Activated naive CD8-positive, alpha-beta T cell treated with anti-CD3 and anti-CD28 coated beads, Interleukin-2, amount 10 ng/mL, durations not matched to agents 7 days and 5 days (primary cell): ENCODE results near the gene ERGIC3. TPM values are rescaled to one million over a fixed set of nuclear protein-coding genes. Genes with fewer than 3 reads are reported as not detected.

Experiments used
- ATAC-seq: fragments of 150-1000 bp; cut with Tn5 transposase; one replicate; pipeline ENCODE4 v1.10.0; 2021; ENCODE audit warnings: low read depth, moderate library complexity
- POLR2A ChIA-PET: fragments of 350-600 bp; sonication (Branson Sonifier 250); formaldehyde crosslinking; loops from one replicate; lab custom pipeline; 2021; ENCODE audit warnings: antibody characterized with exemption; lab: Charles Lee
- DNase-seq: peaks from one replicate; pipeline ENCODE4 v3.0.0; 2021
- H3K27ac Mint-ChIP-seq: one replicate; pipeline ENCODE4 v1.8.0; 2022; ENCODE audit warnings: mild to moderate bottlenecking, mixed read lengths
- H3K27me3 Mint-ChIP-seq: one replicate; pipeline ENCODE4 v1.8.0; 2022; ENCODE audit warnings: mild to moderate bottlenecking, moderate library complexity, mixed read lengths
- H3K36me3 Mint-ChIP-seq: one replicate; pipeline ENCODE4 v1.8.0; 2021; ENCODE audit warnings: mild to moderate bottlenecking, mixed read lengths
- H3K4me1 Mint-ChIP-seq: one replicate; pipeline ENCODE4 v1.8.0; 2021; ENCODE audit warnings: mixed read lengths
- H3K4me3 Mint-ChIP-seq: one replicate; pipeline ENCODE4 v1.8.0; 2022; ENCODE audit warnings: mild to moderate bottlenecking, moderate library complexity, mixed read lengths
- H3K9me3 Mint-ChIP-seq: one replicate; pipeline ENCODE4 v1.8.0; 2021; ENCODE audit warnings: mixed read lengths
- total RNA-seq, 2 experiments: library from RNA; stranded (reverse); gene quantifications; one replicate each; pipeline ENCODE4 v1.2.3, GENCODE V29; 2021

Gene ERGIC3
- total RNA-seq, 2 experiments from 2014 or later: 123 to 125 TPM

DNA sequence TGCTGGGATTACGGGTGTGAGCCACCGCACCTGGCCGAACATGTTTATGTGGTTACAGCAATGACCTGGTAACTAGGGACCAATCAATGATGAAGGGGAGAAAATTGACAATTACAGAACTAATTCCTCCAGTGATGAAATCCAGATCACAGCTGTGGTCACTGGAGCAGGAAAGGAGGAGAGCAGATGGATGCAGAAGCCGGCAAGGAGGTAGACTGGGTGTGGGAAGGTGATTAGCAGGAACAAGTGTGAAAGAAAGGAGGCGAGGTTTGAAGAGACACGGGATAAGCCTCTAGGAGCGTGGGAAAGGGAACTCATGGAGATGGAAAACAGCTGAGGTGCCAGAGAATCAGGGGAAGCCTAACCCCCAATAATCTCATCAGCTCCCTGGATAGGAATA is 56.6 kb downstream of the ERGIC3 start:
- DNase-seq: no peak
- POLR2A ChIA-PET: interaction anchor here (0.8 kb wide), 1 partner anchor 14 kb away, joined by 3 read pairs; no protein-coding TSS in a partner anchor
- H3K9me3 Mint-ChIP-seq: no peaks in the 10 kb centered on the region
- H3K4me3 Mint-ChIP-seq: no peak overlapping the region
- H3K36me3 Mint-ChIP-seq: no peaks in the 10 kb centered on the region
- no peak overlapping the region for H3K27ac Mint-ChIP-seq
- H3K4me1 Mint-ChIP-seq: peaks cover 7% of the 10 kb centered on the region
- ATAC-seq: no peak
- peaks cover 43% of the 10 kb centered on the region for H3K27me3 Mint-ChIP-seq

DNA sequence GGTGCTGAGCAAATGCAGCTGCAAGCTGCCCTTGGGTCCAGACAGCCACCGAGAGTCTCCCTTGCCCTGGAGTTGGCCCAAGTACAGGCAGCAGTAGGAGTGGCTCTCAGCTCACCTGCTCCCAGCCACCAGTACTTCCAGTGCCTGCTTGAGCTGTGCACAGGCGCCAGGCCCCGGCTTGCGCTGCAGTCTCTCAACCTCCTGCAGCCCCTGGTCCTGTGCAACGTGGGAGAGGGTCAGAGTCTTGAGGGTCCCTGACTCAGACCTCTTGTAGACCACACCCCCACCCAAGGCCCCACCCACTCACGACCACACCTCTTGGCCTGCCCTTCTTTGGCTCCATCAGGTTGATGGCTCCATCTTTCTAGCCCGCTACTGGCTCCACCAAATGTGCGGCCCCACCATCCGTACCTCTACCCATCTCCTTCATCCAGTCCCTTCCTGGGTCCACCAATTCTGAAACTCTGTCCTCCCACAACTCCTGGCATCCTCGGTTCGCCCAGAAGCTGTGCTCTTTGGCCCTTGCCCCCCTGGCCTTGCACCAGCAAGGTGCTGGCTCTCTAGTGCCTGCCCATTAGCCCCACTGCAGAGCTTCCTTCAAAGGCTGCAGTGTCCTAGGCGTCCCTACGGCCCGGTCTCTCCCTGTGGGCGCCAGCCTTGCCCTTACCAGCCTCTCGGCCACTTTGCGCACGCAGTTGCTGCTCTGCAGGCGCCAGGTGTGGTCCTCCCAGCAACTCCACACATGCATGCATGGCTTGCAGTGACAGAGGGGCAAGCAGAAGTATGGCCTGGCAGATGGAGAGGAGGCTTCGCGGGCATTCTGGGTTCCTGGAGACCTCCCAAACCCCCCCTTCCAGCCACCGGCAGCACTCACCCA is 57.3 kb downstream of the ERGIC3 start:
- ATAC-seq: no peak
- Mint-ChIP-seq H3K9me3 (no peaks in the 10 kb centered on the region), H3K36me3 (no peaks in the 10 kb centered on the region), H3K4me1 (peaks cover 7% of the 10 kb centered on the region), H3K27me3 (peaks cover 43% of the 10 kb centered on the region), H3K4me3 (no peak overlapping the region), H3K27ac (no peak overlapping the region)
- no peak for DNase-seq
- POLR2A ChIA-PET: interaction anchor here (0.8 kb wide), 1 partner anchor 15 kb away, joined by 3 read pairs; no protein-coding TSS in a partner anchor

DNA sequence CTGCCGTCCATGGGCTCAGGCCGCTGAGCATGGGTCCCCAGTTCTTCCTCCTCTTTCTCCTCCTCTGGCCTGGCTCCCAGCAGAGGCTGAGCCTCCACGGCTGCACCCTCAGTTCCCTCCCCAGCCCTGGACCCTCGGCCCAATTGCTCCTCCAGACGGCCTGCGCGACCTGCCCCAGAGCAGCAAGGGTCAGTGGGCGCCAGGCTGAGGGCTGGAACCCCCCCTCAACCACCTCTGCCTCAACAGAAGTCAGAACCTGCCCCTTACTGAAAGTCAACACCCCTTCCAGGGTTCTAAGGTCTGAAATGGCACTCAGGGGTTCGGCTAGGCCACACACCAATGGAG is 57.9 kb downstream of the ERGIC3 start:
- Mint-ChIP-seq H3K27ac (no peak overlapping the region), H3K4me3 (peak overlapping the region; percentile 12), H3K36me3 (no peaks in the 10 kb centered on the region), H3K27me3 (peaks cover 41% of the 10 kb centered on the region), H3K4me1 (peaks cover 7% of the 10 kb centered on the region), H3K9me3 (no peaks in the 10 kb centered on the region)
- DNase-seq (no peak), ATAC-seq (no peak)
- POLR2A ChIA-PET: no interaction called here

DNA sequence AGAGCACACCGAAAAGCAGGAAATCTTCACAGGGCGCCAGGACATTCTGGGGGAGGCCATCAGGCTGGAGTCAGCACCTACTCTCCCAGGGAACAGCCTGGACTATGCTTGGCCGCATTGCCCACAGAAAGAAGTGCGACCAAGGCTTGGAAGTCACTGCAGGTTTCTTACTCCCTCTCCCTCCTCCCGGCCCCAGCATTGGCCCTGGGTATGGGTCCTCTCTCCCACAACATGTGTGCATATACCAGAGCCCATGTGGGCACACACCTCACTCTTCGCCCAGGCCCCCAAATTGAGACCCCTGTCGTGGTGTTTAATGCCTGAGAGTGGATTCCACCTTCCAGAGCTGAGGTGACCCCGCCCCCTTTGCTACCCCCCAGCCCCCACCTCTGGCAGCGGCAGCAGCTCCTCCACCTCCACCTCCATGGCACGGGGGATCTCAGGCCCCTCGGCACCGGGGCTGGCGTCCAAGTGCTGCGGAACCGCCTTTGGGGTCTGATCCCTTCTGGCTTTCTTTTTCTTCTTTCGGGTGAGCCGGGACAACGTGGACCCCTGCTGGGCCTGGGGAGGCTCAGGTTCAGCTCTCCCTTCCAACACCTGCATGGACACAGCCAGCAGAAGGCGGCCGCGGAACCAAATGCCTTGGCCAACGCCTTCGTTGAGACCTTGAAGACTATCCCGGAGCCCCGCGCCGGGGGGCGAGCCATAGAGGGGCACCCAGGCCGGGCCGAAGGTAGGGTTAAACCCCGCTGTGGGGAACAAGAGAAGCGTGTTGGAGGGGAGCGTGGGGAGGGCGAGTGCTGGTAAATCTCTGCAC is 58.5 kb downstream of the ERGIC3 start:
- DNase-seq (no peak), ATAC-seq (no peak)
- H3K27ac Mint-ChIP-seq: peak overlapping the region; percentile 8
- peaks cover 41% of the 10 kb centered on the region for H3K27me3 Mint-ChIP-seq
- no peaks in the 10 kb centered on the region for H3K9me3 Mint-ChIP-seq
- peak overlapping the region; percentile 79 for H3K4me3 Mint-ChIP-seq
- peaks cover 7% of the 10 kb centered on the region for H3K4me1 Mint-ChIP-seq
- POLR2A ChIA-PET: interaction anchor here (1.2 to 2.0 kb wide), 3 partner anchors 61 to 99 kb away, joined by 3 to 6 read pairs (median 6); partner anchors contain the start of genes CPNE1, NFS1, RBM12 and ROMO1
- no peaks in the 10 kb centered on the region for H3K36me3 Mint-ChIP-seq

DNA sequence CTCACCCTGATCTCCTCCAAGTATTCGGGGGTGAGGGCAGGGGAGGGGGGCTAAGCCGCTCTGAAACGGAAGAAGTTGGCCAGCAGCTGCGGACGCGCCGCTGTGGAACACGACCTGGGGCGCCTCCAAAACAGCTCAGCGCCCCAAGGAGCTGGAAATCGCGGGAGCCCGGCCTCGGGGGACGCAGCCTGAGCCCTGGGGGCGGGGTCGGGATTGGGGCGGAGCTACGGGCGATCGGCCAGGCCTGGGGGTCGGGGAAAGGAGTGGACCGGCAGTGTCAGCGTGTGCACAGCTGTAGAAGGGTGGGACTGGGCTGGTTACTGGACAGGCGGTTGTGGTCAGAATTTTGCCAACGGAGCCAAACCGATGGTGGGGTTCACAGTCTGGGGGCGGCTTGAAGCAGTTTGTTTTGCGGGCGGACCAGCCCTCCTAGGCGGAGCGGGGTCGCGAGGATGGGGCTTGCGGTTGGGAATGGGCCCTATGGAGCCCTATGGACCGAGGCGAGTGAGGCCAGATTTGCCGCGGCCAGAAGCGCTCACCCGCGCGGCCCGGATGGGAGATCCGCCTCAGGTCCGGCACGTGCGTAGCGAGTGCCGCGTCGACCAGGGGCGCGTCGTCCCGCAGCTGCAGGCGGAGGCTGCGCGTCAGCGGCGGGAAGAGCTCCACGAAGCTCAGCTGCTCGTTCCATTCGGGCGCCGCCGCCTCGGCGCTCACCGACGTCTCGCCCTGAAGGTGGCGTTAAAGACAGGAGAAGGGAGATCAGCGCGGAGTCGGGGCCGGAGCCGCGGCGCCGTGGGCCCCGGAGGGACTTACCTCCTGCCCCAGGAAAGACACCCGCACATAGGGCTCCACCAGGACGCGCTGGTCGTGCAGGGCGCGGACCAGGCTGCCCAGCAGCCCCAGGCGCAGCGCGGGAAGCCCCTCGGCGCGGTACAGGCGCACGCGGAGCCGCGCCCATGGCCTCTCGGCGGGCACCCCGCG is 59.4 kb downstream of the ERGIC3 start:
- POLR2A ChIA-PET: interaction anchor here (0.9 to 2.0 kb wide), 6 partner anchors 15 to 353 kb away, joined by 3 to 6 read pairs (median 6); partner anchors contain the start of genes CPNE1, NFS1, RBM12 and ROMO1
- H3K4me3 Mint-ChIP-seq: peak overlapping the region; percentile 79
- peak; percentile 82 for DNase-seq
- no peaks in the 10 kb centered on the region for H3K9me3 Mint-ChIP-seq
- H3K4me1 Mint-ChIP-seq: peaks cover 7% of the 10 kb centered on the region
- H3K36me3 Mint-ChIP-seq: no peaks in the 10 kb centered on the region
- peak overlapping the region; percentile 8 for H3K27ac Mint-ChIP-seq
- H3K27me3 Mint-ChIP-seq: peaks cover 41% of the 10 kb centered on the region
- ATAC-seq: peak; percentile 90

DNA sequence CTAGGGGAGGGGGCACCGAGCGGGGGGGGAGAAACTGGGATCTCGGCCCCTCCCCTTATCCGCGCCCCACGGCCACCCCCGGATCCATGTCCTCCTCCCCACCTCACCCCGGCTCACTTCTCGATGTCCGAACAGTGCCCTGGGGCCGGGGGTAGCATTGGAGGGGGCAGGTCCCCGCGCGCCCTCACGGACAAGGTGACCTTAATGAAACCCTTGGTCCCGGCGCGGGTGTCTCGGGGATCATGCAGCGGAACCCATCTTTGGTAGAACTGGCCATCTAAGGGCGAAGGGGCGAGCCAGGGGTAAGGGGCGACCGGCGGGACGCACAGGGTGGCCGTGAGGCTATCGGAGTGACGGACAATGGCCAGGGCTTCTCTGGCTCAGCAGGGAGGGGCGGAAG is 60.1 kb downstream of the ERGIC3 start:
- Mint-ChIP-seq H3K4me3 (peak overlapping the region; percentile 79), H3K36me3 (peaks cover 2% of the 10 kb centered on the region), H3K4me1 (peaks cover 9% of the 10 kb centered on the region), H3K9me3 (no peaks in the 10 kb centered on the region), H3K27ac (no peak overlapping the region), H3K27me3 (peaks cover 43% of the 10 kb centered on the region)
- no peak for ATAC-seq
- POLR2A ChIA-PET: interaction anchor here (0.9 to 2.0 kb wide), 5 partner anchors 14 to 352 kb away, joined by 3 to 6 read pairs (median 6); partner anchors contain the start of genes CPNE1, NFS1, RBM12 and ROMO1
- DNase-seq: no peak

DNA sequence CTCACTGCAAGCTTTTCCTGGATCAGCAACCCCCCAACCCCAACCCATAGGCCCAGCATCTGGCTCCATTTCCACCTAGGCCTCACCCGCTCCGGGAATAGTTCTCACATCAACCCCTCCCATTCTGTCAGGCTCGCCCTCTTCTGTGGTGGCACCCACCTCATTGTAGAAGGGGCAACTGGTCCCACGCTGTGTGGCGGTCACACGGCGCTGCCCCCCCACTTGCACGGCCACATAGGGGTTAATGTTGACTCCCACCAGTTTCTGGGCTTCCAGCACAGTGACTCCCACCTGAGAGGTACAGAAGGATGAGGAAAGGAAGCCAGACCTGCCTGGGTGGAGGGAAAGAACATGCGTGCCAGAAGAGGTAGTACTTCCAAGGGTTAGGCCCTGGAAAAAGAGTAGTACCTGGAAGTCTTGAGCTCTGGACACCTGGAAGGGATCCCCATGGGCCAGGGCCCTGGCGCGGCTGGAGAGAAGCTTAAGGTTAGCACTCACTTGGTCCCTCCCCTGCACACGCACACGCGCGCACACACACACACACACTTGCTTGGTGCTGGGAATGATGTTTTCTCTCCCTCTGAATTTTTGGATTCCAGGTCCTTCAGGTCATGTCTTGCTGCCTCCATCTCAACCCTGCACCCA is 61.1 kb downstream of the ERGIC3 start:
- ATAC-seq: no peak
- Mint-ChIP-seq H3K4me3 (no peak overlapping the region), H3K27ac (no peak overlapping the region), H3K27me3 (peaks cover 35% of the 10 kb centered on the region), H3K36me3 (peaks cover 2% of the 10 kb centered on the region), H3K4me1 (peaks cover 11% of the 10 kb centered on the region), H3K9me3 (no peaks in the 10 kb centered on the region)
- POLR2A ChIA-PET: interaction anchor here (0.6 kb wide), 1 partner anchor 254 kb away, joined by 7 read pairs; no protein-coding TSS in a partner anchor
- DNase-seq: no peak

DNA sequence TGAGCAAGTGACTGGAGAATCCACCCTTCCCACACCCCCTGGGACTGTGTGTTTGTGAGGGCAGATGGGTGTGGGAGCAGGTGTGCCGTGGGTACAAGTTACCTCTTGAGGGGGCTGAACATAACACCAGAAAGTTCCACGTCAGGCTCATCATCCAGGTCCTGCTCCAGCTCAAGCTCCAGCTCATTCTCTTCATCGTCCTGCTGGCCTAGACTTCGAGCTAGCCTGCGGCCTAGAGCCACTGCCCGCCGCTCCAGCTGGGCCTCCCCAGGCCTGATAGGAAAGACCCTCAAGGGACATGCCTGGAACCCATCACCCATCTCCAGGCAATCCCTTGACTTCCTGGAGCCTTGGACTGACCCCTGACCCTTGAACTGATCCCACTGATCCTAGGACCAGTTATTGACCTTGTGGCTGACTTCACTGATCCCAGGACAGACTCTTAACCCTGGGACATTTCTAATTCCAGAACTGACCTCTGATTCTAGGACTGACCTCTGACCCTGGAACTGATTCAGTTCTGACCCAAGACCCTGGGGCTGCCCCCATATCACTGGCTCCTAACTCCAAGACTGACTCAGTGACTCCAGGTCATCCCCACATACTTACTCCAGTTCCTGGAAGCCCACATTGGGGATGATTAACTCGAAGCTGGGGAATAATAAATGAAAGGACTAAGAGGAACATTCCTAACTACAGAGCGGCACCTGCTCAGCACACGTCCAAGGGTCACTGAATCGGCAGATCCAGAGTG is 62.0 kb downstream of the ERGIC3 start:
- Mint-ChIP-seq H3K36me3 (peaks cover 2% of the 10 kb centered on the region), H3K27me3 (peaks cover 26% of the 10 kb centered on the region), H3K4me3 (no peak overlapping the region), H3K9me3 (no peaks in the 10 kb centered on the region), H3K27ac (no peak overlapping the region), H3K4me1 (peaks cover 11% of the 10 kb centered on the region)
- ATAC-seq: no peak
- DNase-seq: no peak
- POLR2A ChIA-PET: interaction anchor here (1.3 to 1.7 kb wide), 2 partner anchors 12 to 350 kb away, joined by 7 to 11 read pairs; partner anchors contain the start of genes SCAND1 and SPAG4

DNA sequence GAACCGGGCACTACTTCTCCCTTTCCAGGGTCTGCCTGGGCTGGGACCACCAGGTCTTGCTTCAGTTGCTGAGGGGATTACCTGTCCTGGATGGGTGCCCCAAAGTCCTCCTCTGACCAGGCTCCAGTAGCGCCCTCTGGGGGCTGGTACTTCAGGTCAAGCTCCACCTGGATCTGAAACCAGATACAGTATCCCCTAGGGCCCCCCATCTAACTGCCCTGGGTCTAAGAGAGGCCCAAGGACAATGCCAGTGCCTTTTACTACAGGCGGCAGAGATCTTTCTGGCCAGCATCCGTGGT is 62.5 kb downstream of the ERGIC3 start:
- H3K27me3 Mint-ChIP-seq: peaks cover 24% of the 10 kb centered on the region
- DNase-seq: no peak
- H3K4me1 Mint-ChIP-seq: peaks cover 11% of the 10 kb centered on the region
- POLR2A ChIA-PET: interaction anchor here (1.3 to 1.7 kb wide), 2 partner anchors 12 to 350 kb away, joined by 7 to 11 read pairs; partner anchors contain the start of genes SCAND1 and SPAG4
- no peak overlapping the region for H3K4me3 Mint-ChIP-seq
- peaks cover 2% of the 10 kb centered on the region for H3K36me3 Mint-ChIP-seq
- ATAC-seq: no peak
- H3K27ac Mint-ChIP-seq: no peak overlapping the region
- no peaks in the 10 kb centered on the region for H3K9me3 Mint-ChIP-seq

DNA sequence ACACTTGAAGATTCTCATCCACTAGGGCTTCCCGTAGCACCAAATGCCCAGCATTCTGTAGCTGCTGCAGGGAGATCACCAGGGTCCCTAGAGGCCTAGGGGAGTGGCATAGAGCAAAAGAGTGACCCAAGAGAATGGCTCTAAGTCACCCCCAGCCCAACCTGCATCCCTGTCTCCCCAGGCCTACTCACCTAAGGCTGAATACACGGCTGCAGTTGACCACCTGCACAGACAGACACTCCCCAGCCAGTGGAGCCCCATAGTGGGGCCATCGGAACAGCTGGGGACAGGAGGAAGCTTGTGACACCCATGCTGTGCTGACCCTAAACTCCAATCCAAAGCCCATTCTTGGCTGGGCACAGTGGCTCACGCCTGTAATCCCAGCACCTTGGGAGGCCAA is 64.2 kb downstream of the ERGIC3 start:
- DNase-seq (no peak), ATAC-seq (no peak)
- Mint-ChIP-seq H3K27ac (no peak overlapping the region), H3K9me3 (no peaks in the 10 kb centered on the region), H3K27me3 (peaks cover 13% of the 10 kb centered on the region), H3K36me3 (peaks cover 2% of the 10 kb centered on the region), H3K4me1 (peaks cover 6% of the 10 kb centered on the region), H3K4me3 (no peak overlapping the region)
- POLR2A ChIA-PET: interaction anchor here (0.7 kb wide), 1 partner anchor 59 kb away, joined by 5 read pairs; no protein-coding TSS in a partner anchor
